GM18508 (cell line): ENCODE data around the gene WDR38.

ENCODE experiments used
- ATAC-seq: cut with Tn5 transposase; IDR thresholded peaks from one replicate; pipeline ENCODE4 v1.9.1; 2021; ENCODE audit warnings: moderate number of reproducible peaks; ENCODE audit not compliant: insufficient read depth, unreplicated experiment

The WDR38 gene

GRCh38 chr9:124852829-124853531 lies at the start of gene WDR38:
Gene WDR38 (plus strand): TSS chr9:124853460. CDS start chr9:124853532, 72 bp downstream.
- no peak for ATAC-seq

- ATAC-seq: no peak
Observed at GRCh38 chr9:124803911-124804310, 49.3 kb upstream of the WDR38 start.

- ATAC-seq: no peak
Observed at GRCh38 chr9:124805186-124805585, 48.1 kb upstream of the WDR38 start.

- no peak for ATAC-seq
Observed at GRCh38 chr9:124808246-124808956, 44.9 kb upstream of the WDR38 start.

- ATAC-seq: no peak
Observed at GRCh38 chr9:124809211-124809610, 44.0 kb upstream of the WDR38 start.

GRCh38 chr9:124809741-124810500 lies 43.3 kb upstream of the WDR38 start:
- no peak for ATAC-seq

- no peak for ATAC-seq
Observed at GRCh38 chr9:124810663-124811355, 42.5 kb upstream of the WDR38 start.

GRCh38 chr9:124812441-124812876 lies 40.8 kb upstream of the WDR38 start:
- no peak for ATAC-seq

GRCh38 chr9:124813041-124813440 lies 40.2 kb upstream of the WDR38 start:
- no peak for ATAC-seq

GRCh38 chr9:124813501-124814163 lies 39.6 kb upstream of the WDR38 start:
- no peak for ATAC-seq

- no peak for ATAC-seq
Observed at GRCh38 chr9:124814164-124814535, 39.1 kb upstream of the WDR38 start.

- no peak for ATAC-seq
Observed at GRCh38 chr9:124815601-124816000, 37.7 kb upstream of the WDR38 start.

- no peak for ATAC-seq
Observed at GRCh38 chr9:124818431-124819281, 34.6 kb upstream of the WDR38 start.

- ATAC-seq: no peak
Observed at GRCh38 chr9:124820698-124821623, 32.3 kb upstream of the WDR38 start.

- no peak for ATAC-seq
Observed at GRCh38 chr9:124828489-124829333, 24.5 kb upstream of the WDR38 start.

- ATAC-seq: no peak
Observed at GRCh38 chr9:124829334-124829669, 24.0 kb upstream of the WDR38 start.

GRCh38 chr9:124830593-124830992 lies 22.7 kb upstream of the WDR38 start:
- no peak for ATAC-seq
